Activated T-cell treated with anti-CD3 and anti-CD28 coated beads for 1 hour (primary cell): ENCODE measurements around the gene INTS15.

Source experiments
- DNase-seq: peaks from one replicate; pipeline ENCODE4 v3.0.0-alpha.2; 2020; ENCODE audit warnings: low read depth

INTS15 gene

DNA sequence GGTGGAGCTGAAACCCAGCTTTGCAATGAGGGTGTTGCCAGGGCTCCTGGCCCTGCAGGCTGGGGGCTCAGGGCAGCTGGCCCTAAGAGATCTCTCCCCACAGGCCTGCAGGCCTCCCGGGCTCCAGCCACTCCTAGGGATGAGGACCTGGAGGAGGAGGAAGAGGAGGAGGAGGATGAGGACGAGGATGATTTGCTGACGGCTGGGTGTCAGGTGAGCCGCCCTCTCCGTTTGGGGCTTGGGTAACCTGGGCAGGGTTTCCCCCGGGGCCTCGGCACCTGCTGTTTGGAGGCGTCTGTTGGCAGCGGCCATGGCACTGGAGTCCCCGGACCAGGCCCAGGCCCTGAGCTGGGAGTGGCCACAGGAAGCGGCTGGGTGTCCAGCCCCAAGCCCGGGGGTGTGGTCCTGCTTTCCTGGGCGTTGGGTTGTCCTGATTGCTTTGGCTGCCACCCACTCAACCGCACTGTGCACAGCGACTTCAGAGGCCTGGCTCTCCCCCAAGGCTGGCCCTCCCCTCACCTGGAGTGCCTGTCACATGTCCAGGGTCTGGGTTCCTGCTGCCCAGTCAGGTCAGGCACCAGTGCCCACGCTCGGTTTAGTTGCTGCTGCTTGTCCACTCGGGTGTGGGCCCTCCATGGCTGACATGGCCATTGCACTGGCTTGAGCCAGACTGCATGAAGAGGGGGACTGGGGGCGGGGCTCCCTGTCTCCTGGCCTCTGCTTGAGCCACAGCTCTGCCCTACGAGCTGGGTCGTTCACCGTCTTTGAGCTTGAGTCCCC is 53.2 kb downstream of the INTS15 start:
- DNase-seq = no peak

DNA sequence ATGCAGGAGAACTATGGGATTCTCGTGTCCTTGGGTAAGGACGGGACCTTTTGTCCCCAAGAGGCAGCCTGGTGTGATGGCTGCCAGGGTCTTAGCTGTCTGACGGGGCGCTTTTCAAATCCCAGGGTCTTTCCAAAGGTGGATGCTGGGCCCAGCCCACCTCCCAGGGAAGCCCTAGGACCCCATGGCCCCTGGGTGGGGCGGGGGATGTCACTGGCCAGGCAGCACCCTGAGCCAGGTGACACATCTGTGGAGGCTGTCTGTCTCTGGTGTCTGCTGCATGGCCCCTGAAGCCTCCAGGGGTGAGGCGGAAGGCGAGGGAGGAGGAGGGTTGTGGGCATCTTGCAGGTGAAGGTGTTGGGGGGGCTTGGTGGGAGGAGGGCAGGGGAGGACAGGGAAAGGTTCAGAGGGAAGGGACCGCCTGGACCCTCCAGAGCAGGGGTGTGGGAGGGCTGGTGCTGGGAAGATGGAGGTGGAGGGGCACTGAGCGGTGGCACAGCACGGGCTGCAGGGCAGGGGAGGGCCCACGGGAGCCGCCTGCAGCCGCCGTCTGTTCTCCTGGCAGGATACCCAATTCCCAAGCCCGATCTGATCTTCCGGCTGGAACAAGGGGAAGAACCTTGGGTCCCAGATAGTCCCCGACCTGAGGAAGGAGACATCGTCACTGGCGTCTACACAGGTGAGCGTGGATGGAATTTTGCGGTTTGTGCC is 54.2 kb downstream of the INTS15 start:
- DNase-seq = no peak

DNA sequence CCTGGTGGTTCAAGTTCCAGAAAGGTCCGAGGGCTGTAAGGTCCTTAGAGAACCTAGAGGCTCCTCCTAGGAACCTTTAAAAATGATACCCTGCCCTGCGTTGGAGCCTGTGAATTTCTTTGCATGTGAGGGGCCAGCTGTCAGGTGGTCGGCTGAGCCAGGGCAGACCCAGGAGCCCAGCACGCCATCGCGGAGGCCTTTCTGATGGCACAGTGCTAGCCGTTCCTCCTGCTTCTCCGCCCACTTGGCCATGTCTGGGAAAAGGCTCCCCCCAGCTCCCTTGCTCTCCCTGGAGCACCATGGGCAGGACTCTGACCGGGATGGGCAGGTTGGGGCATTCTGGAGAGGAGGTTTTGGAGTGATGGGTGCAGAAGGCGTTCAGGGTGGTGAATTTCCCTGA is 54.9 kb downstream of the INTS15 start:
- no peak for DNase-seq

DNA sequence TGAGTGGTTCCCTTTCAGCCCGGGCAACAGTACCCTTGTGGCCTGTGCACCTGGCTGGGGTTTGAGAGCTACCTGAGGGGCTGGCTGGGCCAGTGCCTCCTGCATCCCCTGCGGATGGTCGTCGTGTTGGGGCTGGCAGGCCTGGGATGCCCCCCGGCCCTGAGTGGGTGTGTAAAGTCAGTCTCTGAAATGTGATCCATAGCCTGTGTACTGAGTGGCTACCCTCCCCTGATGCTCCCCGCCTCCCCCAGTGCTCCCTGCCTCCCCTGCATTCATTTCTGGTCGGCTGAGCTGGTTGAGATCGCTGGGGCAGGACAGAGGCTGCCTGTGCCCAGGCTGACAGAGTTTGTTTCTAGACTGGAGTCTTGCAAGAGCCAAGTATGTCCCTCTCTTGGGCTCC is 56.6 kb downstream of the INTS15 start:
- no peak for DNase-seq

DNA sequence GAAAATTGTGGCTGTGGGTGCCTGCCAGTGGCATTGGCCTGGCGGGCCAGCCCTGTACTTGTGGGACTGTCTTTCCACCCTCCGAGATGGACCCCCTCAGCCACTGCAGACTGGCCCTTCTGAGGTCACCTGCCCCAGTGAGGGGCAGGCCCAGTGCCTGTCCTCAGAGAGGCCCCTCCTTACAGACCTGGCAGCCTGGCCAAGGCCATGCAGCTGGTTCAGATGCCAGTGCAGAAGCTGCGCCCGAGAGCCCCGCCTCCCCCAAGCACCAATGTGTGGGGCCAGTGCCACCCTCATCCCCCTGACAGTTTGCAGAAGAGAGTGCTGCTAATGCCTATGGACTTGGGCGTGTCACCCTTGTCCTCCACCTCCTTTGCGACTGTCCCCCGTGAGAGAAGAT is 57.3 kb downstream of the INTS15 start:
- no peak for DNase-seq

DNA sequence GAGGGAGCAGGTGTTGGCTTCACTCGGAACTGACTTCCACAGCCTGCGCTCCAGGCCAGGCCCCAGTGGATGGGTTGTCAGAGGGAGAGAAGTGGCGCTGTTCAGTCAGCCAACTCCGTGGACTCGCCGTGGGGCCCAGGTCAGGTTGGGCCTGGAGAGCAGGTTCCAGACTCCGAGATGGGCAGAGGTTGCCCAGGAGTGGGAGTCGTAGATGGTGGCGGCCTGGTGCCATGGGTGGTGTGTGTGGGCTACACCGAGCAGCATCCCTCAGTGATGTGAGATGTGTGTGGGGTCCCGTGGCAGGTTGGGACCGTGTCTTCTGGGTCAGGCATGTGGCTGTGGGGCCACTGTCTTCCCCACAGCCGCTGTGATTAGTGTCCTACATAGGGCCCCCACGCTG is 57.7 kb downstream of the INTS15 start:
- DNase-seq = no peak

DNA sequence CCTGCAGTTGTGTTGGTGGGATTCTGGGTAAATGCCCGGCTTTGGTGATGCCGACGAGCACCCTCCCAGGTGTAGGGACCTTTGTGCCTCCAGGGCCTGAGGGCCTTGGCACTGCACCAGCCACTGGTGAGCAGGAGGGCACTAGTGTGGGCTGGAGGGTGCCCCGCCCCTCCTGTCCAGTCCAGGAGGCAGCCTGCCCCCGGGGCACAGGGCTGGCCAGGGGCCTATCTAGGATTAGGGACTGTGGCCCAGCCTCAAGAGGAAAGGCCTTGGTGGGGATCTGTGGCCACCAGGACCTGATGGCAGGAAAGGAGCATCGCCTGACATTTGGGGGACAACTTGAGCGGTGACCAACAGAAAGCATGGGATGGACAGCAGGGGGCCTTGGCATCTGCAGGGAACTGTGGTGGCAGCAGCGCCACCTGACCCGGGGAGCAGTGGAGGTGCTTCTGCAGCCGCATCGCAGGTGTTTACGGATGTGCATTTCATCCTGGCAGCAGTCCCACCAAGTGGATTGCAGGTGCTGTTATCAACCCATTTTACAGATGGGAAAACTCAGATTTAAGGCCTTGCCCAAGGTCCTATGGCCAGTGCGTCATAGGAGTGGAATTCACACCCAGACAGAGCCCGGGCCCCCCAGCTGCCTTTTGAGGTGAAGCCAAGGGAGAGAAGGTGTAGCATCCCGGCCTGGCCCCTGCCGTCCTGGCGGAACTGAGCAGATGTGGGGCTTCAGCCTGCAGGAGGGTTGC is 58.4 kb downstream of the INTS15 start:
- no peak for DNase-seq

DNA sequence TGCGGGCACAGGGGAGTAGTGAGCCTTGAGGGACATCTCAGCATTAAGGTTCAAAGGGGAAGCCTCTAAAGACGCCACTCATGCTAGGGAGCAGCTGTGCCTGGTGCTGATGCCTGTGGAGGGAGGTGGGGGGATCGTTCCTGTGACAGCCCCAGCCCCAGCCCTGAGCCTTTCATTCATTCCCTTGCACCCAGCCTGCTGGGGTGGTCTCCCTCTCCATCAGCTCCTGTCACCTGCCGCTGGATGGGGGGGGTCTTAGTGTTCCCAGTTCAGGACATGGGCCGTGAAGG is 58.9 kb downstream of the INTS15 start:
- no peak for DNase-seq

DNA sequence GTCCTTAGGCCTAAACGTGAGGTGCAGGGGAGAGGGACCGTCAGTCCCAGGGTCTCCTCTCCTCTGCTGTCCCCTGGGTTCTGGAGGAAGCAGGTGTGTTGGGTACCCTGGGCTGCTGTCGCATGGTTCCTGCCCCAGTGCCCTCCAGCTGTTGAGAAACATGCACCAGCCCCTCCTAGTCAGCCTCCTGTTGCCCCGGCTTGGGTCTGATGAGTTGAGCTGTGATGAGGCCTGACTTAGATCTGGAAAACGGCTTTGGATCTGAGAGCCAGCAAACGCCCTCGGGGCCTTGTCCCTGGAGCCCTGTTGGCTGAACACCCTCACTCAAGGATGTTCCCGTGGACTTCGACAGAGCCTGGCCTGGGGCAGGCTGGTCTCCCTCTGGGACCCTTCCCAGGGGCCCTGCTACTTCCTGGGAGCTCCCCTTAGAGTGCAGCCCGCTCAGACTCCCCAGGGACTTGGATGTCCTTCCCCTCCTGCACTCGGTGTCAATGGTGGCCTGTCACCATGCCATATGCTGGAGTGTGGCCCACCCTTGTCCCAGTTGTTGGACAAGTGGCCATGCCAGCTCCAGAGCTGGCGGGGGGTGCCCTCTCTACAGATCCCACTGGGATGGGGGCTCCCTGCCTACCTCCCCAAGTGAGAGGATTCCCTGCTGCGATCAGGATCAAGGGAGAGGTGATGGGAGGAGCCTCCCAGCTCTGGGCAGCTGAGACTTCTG is 59.6 kb downstream of the INTS15 start:
- DNase-seq = no peak

DNA sequence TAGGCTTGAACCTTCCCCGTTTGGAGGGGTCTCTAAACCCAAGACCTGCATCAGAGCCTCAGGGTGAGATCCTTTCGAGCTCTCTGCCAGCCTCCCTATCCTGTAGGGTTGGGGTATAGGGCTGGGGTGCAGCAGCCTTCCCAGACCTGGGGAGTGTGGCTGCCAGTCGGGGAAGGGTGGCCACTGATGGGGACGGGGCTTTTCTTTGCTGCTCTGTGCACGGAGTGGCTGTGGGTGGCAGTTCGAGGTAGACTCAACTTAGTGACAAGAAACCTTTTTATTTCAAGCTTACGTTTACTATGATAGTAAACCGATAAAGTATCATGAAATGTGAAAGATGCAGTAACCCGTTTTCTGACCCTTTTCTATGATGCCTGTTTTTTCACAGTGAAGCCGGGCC is 60.3 kb downstream of the INTS15 start:
- DNase-seq = no peak

DNA sequence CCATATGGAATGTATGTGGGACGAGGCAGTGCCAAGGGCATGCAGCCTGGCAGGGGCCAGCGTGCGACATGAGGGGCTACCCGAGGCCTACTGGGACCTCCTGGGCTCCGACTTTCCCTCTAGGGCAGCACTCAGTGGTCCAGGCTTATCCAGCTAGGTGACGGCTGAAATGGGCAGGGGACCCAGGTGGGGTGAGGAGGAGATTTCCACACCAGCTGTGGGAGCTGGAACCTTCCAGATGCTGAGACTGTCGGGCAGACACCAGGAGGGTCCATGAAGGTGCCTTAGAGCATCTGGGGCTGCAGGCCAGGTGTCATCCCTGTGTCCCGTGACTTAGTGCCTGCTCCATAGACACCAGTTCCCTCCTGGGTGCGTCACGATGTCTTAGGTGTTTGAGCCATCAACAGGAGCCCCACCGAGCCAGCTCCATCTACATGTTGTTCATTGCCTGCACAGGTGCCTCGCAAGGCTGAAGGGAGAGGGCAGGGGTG is 60.7 kb downstream of the INTS15 start:
- no peak for DNase-seq

DNA sequence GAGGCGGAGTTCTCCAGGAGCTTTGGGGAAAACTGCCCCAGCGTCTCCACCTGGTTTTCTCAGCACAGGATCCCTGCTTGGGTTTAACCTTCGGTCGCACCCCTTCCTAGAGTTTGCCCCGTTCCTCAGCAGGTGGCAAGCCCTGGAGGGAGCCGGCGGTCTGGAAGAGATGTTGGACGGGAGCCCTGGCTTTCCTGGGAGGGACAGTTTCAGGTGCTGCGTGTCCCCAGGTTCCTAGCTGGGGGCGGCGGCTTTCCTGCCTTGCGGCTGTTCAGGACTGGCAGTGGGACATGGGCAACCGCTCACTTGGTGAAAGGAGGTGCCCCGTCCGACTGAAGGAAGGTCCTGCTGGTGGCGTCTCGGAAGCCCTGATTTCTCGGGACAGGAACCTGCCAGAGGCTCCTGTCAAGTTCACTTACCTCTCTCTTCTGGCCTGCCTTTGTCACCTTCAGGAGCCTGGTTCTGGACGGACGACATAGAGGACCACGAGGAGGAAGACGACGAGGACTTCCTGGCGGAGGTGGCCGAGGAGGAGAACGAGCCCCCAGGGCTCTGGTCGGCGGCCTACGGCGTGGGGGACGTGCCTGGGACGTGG is 62.1 kb downstream of the INTS15 start:
- DNase-seq = no peak

DNA sequence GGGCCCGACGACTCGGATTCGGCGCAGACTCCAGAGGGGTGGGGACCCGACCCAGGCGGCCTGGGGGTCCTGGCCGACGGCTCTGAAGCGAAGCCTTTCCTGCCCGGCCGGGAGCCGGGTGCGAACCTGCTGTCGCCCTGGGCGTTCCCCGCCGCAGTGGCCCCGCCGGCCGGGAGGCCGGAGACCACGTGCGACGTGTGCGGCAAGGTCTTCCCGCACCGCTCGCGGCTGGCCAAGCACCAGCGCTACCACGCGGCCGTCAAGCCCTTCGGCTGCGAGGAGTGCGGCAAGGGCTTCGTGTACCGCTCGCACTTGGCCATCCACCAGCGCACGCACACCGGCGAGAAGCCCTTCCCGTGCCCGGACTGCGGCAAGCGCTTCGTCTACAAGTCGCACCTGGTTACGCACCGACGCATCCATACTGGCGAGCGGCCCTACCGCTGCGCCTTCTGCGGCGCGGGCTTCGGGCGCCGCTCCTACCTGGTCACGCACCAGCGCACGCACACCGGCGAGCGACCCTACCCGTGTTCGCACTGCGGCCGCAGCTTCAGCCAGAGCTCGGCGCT is 62.7 kb downstream of the INTS15 start:
- no peak for DNase-seq

DNA sequence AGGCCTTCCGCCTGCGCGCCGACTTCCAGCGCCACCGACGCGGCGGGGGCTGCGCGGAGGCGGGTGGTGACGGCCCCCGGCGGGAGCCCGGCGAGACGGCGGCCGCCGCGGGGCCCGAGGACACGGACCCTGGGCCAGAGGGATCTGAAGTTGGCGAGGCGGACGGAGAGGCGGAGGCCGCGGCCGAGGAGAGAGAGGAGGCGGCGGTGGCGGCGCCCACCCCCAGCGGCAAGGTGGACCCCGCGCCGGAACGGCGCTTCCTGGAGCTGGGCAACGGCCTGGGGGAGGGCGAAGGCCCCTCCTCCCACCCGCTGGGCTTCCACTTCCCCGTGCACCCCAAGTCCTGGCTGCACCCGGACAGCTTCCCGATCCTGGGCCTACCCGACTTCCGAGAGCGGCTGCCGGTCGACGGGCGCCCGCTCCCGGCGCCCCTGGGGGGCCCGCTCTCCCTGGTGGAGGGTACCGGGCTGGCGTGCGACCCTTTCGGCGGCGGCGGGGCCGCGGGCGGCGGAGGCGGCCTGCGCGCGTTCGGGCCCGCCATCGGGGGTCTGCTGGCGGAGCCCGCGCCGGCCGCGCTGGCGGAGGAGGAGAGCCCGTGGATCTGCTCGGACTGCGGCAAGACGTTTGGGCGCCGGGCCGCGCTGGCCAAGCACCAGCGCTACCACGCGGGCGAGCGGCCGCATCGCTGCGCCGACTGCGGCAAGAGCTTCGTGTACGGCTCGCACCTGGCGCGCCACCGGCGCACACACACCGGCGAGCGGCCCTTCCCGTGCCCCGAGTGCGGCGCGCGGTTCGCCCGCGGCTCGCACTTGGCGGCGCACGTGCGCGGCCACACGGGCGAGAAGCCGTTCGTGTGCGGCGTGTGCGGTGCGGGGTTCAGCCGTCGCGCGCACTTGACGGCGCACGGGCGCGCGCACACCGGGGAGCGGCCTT is 63.5 kb downstream of the INTS15 start:
- DNase-seq = no peak

DNA sequence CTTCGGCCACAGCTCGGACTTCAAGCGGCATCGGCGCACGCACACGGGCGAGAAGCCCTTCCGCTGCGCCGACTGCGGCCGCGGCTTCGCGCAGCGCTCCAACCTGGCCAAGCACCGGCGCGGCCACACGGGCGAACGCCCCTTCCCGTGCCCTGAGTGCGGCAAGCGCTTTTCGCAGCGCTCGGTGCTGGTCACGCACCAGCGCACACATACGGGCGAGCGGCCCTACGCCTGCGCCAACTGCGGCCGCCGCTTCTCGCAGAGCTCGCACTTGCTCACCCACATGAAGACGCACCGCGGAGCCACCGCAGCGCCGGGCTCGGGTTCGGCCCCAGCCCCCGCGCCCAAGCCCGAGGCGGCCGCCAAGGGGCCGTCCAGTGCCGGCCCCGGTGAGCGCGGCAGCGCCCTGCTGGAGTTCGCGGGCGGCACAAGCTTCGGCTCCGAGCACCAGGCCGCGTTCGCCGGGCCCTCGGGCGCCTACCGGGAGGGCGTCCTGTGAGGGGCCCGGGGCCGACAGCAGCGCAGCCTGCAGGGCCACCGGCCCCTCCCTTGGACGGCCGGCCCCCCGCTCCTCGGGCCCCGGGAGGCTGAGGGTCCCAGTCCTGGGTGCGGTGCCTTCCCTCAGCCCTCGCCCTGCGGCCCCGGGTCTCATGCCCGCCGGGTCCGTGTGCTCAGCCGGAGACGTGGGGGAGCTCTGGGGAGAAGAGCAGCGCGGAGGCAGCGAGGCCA is 64.5 kb downstream of the INTS15 start:
- no peak for DNase-seq

DNA sequence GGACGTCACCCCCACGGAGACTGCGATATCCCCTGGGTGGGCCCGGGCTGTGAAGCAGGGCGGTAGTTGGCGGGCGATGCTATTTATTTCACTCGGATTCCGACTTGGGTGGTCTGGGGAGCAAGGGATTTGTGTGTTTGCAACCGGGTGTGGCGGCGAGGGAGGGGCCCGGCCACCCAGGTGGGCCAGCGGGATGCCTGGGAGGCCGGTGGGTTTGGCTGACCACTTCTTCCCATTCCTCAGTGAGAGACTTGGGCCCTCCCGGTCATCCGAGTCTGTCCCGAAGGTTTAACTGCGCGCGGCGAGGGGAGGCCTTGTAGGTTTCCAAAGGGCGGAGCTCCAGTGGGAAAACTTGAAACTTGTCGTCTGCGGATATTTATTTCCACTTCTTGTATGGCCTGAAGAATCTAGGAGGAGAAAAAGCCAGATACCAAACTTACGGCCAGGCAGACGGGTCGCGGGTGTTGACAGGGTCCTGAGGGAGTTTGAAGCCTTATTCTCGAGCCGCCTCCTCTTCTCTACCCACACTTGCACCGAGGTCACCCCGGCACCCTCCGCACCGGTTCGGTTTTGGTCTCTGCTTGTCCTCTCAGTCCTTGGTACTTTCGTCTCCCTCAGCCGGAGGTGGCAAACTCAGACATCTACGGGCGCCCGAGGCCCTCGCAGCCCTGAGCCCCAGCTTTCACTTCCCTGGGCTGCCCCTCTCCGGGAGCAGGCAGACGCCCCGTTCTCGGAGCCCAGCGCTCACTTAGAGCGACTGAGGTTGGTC is 65.2 kb downstream of the INTS15 start:
- DNase-seq = no peak

DNA sequence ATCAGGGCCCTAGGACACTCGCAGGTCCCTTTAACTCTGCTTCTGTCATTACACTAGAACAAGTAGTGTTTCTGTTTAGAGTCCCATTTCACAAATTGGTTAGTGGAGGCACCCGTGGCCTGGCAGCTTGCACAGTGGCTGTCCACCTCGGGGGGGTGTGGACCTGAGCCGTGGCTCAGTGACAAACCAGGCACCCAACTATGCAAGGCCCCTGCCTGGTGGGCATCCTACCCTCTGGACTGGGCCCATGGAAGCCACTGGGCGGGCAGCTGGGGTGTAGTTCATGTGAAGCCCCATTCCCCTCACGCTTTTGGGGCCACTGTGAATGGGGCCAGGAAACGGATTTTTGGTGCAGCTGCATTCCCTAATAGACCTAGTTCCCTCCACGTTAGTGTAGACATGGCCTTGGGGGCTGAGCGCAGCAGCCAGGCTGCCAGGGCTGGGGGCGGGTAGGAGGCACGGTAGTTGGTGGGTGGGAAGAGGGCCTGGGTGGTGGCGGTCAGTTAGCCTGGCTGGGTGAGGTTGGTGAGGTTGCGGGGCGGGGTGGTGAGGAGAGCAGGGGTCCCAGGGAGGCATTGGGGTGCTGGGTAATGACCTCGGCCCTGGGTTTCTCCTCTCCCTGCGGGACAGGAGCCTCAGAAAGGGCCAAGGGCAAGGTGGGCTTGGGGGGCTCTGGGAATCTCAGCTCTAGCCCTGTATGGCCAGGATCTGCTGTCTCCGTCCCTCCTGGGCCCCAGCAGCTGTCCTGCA is 66.0 kb downstream of the INTS15 start:
- no peak for DNase-seq

DNA sequence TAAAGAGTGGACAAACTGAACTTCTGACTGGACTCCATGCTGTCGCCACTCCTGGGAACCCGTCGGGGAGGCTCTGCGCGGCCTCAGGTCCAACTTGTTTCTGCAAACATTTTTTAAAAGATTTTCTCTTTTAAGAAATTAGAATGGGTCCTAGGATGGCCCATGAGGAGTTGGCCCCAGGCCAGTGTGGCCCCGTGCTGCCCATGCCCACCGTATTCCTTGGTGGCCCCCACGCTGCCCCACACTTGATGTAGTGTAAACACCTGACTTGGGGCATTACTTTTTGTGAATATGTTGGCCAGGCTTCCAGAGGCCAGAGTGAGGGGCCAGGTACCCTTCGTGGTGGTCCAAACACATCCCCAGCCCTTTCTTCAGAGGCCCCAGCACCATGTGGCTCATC is 66.6 kb downstream of the INTS15 start:
- DNase-seq = no peak
